HepG2 (cell line): ENCODE measurements around the gene DBNDD1. TPM values are rescaled to one million over a fixed set of nuclear protein-coding genes. Genes with fewer than 3 reads are reported as not detected.
A peak's percentile ranks its signal among the peaks of the same experiment; 100 is the strongest.

Experiments
- CAMTA2 ChIP-seq: sonication (generic); formaldehyde crosslinking; IDR thresholded peaks from 2 replicates; pipeline ENCODE4 v1.4.0; 2020; ENCODE audit warnings: mild to moderate bottlenecking, missing genetic modification reagents, borderline replicate concordance
- CENPX ChIP-seq: sonication (generic); formaldehyde crosslinking; IDR thresholded peaks from 2 replicates; pipeline ENCODE4 v1.9.0; 2021; ENCODE audit warnings: mild to moderate bottlenecking, missing genetic modification reagents, moderate library complexity
- KDM4B ChIP-seq: sonication (generic); formaldehyde crosslinking; IDR thresholded peaks from 2 replicates; pipeline ENCODE4 v1.4.0; 2020; ENCODE audit warnings: missing genetic modification reagents
- KLF6 ChIP-seq: IDR thresholded peaks from 2 replicates; pipeline ENCODE4 v1.8.0; 2016; ENCODE audit warnings: missing biosample characterization, missing genetic modification reagents
- MYNN ChIP-seq: sonication (generic); formaldehyde crosslinking; IDR thresholded peaks from 2 replicates; pipeline ENCODE4 v1.4.0; 2020; ENCODE audit warnings: mild to moderate bottlenecking, low read depth, missing genetic modification reagents
- PBX2 ChIP-seq: IDR thresholded peaks from 2 replicates; pipeline ENCODE4 v1.6.1; 2016; ENCODE audit warnings: control low read depth
- POLR2G ChIP-seq: fragments of 200-400 bp; formaldehyde crosslinking; IDR thresholded peaks from 2 replicates; pipeline ENCODE4 v1.6.1; 2018; ENCODE audit warnings: mild to moderate bottlenecking, low read depth, low read length, moderate library complexity
- PREB ChIP-seq: sonication (generic); formaldehyde crosslinking; IDR thresholded peaks from 2 replicates; pipeline ENCODE4 v1.4.0; 2020; ENCODE audit warnings: missing genetic modification reagents
- RBAK ChIP-seq: sonication (generic); formaldehyde crosslinking; IDR thresholded peaks from 2 replicates; pipeline ENCODE4 v1.5.1; 2020; ENCODE audit warnings: mild to moderate bottlenecking, missing genetic modification reagents
- RBM22 ChIP-seq: fragments of 200-400 bp; formaldehyde crosslinking; optimal IDR thresholded peaks from 2 replicates; pipeline ENCODE3; 2017; ENCODE audit warnings: mild to moderate bottlenecking, low read length, moderate library complexity
- REPIN1 ChIP-seq: sonication (generic); formaldehyde crosslinking; IDR thresholded peaks from 2 replicates; pipeline ENCODE4 v1.8.0; 2022; ENCODE audit warnings: missing genetic modification reagents, low read depth, mild to moderate bottlenecking, borderline replicate concordance
- RFXANK ChIP-seq: IDR thresholded peaks from 2 replicates; pipeline ENCODE4 v1.6.1; 2016
- TFDP1 ChIP-seq: IDR thresholded peaks from 2 replicates; pipeline ENCODE4 v1.6.1; 2016; ENCODE audit warnings: missing compliant biosample characterization, missing genetic modification reagents, borderline replicate concordance
- TOE1 ChIP-seq: sonication (generic); formaldehyde crosslinking; IDR thresholded peaks from 2 replicates; pipeline ENCODE4 v1.4.0; 2020; ENCODE audit warnings: mild to moderate bottlenecking, missing genetic modification reagents
- TOPORS ChIP-seq: sonication (generic); formaldehyde crosslinking; IDR thresholded peaks from 2 replicates; pipeline ENCODE4 v1.8.0; 2023; ENCODE audit warnings: mild to moderate bottlenecking, missing genetic modification reagents
- ZC3H13 ChIP-seq: sonication (generic); formaldehyde crosslinking; IDR thresholded peaks from 2 replicates; pipeline ENCODE4 v1.8.1; 2023; ENCODE audit warnings: mild to moderate bottlenecking, missing genetic modification reagents, moderate library complexity
- ZKSCAN1 ChIP-seq: fragments of 150-350 bp; IDR thresholded peaks from 2 replicates; pipeline ENCODE4 v1.6.1; 2014; ENCODE audit warnings: low read length
- ZNF264 ChIP-seq: sonication (generic); formaldehyde crosslinking; IDR thresholded peaks from 2 replicates; pipeline ENCODE4 v1.4.0; 2020; ENCODE audit warnings: missing genetic modification reagents
- ZNF564 ChIP-seq: sonication (generic); formaldehyde crosslinking; IDR thresholded peaks from 2 replicates; pipeline ENCODE4 v1.8.1; 2023; ENCODE audit warnings: mild to moderate bottlenecking, missing genetic modification reagents
- polyA plus RNA-seq, 8 experiments: library from polyadenylated mRNA; depleted of rRNA in 3 of 8; stranded (reverse) in 7 of 8; unstranded in 1 of 8; fragments of >200 nt; fragmentation: Illumina TruSeq in 4 of 8; extraction: Trizol in 4 of 8; gene quantifications; 2 replicates each; pipeline versions ENCODE4 v1.2.1 to v1.2.3, GENCODE V29; 2011 to 2016; ENCODE audit warnings: low read depth in 4 of 8, missing spikeins in 1 of 8, mixed read lengths in 1 of 8; ENCODE audit not compliant: insufficient read depth in 1 of 8
- total RNA-seq, 5 experiments: library from RNA; depleted of rRNA; stranded (reverse); fragments of >200 nt; fragmentation: Illumina TruSeq; extraction: Trizol; gene quantifications; 2 replicates each; pipeline ENCODE4 v1.2.3, GENCODE V29; 2016; ENCODE audit warnings: low read depth in 1 of 5
- TF ChIP-seq, protein P1 (sequence below): IDR thresholded peaks from 2 replicates; pipeline ENCODE4 v1.6.1; 2016; ENCODE audit warnings: missing biosample characterization, missing genetic modification reagents, low read depth
- TF ChIP-seq, protein P2 (sequence below): sonication (generic); formaldehyde crosslinking; IDR thresholded peaks from 2 replicates; pipeline ENCODE4 v1.4.0; 2020; ENCODE audit warnings: mild to moderate bottlenecking, missing genetic modification reagents

Gene DBNDD1
- total and polyA plus RNA-seq, 2 of the 13 experiments (the other 11 are each of a cell fraction or from before 2014, with no cell fraction given): 17.0 to 40.4 TPM

DNA sequence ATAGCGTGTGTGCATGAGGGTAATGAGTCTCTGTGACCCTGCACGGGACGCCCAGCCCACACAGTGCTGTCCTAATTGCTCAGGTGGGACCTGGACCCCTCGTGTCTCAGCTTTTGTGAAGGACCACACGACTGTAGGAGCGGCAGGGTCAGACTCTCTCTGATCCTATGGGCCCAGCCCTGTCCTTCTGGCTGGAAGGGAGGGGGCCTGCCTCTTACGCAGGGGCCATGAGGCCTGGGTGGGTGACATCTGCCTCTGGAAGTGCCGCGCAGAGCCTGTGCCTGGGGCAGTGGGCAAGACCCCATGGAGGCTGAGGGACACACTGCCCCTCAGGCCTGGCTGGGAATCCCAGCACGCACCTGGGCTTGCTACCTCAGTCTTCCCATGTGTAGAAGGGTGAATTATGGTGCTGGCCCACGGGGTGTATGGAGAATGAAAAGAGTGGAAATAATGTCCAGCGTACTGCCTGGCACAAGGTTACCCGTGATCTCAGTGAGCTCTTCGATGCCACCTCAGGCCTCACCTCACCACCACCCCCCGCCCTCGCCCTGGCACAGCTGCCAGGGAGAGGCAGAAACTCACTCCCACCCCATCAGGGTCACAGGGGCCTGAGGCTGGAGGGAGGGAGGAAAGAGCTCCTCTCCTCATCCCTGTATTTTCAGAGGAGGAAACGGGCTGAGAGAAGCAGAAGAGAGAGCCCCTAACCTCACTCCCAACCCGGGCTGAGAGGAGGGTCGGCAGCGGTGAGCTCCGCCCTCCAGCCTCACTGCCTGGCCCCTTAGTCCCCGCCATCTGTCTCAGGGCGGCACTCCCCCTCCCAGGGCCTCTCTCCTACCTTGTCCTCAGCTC is 27.1 kb upstream of the DBNDD1 start (continued):
- no peak; the same call in 1 of the 2 replicates for TF ChIP-seq TFDP1 (CRISPR knock-in tag)
- TF ChIP-seq MYNN (CRISPR knock-in tag): no peak
- TF ChIP-seq, protein P1, sequence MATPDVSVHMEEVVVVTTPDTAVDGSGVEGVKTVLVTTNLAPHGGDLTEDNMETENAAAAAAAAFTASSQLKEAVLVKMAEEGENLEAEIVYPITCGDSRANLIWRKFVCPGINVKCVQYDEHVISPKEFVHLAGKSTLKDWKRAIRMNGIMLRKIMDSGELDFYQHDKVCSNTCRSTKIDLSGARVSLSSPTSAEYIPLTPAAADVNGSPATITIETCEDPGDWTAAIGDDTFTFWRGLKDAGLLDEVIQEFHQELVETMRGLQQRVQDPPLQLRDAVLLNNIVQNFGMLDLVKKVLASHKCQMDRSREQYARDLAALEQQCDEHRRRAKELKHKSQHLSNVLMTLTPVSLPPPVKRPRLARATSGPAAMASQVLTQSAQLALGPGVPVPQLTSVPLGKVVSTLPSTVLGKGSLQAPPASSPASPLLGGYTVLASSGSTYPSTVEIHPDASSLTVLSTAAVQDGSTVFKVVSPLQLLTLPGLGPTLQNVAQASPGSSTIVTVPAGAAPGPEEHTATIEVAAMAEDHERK (CRISPR knock-in tag): no peak
- TF ChIP-seq ZC3H13: no peak
- TF ChIP-seq PREB: no peak
- TF ChIP-seq ZNF264: no peak
- TF ChIP-seq, protein P2, sequence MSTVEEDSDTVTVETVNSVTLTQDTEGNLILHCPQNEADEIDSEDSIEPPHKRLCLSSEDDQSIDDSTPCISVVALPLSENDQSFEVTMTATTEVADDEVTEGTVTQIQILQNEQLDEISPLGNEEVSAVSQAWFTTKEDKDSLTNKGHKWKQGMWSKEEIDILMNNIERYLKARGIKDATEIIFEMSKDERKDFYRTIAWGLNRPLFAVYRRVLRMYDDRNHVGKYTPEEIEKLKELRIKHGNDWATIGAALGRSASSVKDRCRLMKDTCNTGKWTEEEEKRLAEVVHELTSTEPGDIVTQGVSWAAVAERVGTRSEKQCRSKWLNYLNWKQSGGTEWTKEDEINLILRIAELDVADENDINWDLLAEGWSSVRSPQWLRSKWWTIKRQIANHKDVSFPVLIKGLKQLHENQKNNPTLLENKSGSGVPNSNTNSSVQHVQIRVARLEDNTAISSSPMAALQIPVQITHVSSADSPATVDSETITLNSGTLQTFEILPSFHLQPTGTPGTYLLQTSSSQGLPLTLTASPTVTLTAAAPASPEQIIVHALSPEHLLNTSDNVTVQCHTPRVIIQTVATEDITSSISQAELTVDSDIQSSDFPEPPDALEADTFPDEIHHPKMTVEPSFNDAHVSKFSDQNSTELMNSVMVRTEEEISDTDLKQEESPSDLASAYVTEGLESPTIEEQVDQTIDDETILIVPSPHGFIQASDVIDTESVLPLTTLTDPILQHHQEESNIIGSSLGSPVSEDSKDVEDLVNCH (CRISPR knock-in tag): 0 out of 2 replicates have a peak, but pooled peaks have one; percentile 57
- TF ChIP-seq RFXANK (CRISPR knock-in tag): no peak
- no peak for TF ChIP-seq RBAK (CRISPR knock-in tag)
- TF ChIP-seq TOE1 (CRISPR knock-in tag): no peak
- 0 out of 2 replicates have a peak, but pooled peaks have one; percentile 6 for TF ChIP-seq KDM4B (CRISPR knock-in tag)
- TF ChIP-seq ZNF564 (CRISPR knock-in tag): no peak
- TF ChIP-seq PBX2: no peak
- TF ChIP-seq KLF6: no peak
- TF ChIP-seq RBM22: peak; percentile 25
- TF ChIP-seq ZKSCAN1: no peak
- TF ChIP-seq CENPX (CRISPR knock-in tag): no peak
- no peak for TF ChIP-seq TOPORS (CRISPR knock-in tag)
- no peak for TF ChIP-seq CAMTA2
- TF ChIP-seq POLR2G: 0 out of 2 replicates have a peak, but pooled peaks have one; percentile 10
- TF ChIP-seq REPIN1 (CRISPR knock-in tag): 0 out of 2 replicates have a peak, but pooled peaks have one; percentile 46
